ENCODE data around the gene KIFC3.

KIFC3 gene

DNA sequence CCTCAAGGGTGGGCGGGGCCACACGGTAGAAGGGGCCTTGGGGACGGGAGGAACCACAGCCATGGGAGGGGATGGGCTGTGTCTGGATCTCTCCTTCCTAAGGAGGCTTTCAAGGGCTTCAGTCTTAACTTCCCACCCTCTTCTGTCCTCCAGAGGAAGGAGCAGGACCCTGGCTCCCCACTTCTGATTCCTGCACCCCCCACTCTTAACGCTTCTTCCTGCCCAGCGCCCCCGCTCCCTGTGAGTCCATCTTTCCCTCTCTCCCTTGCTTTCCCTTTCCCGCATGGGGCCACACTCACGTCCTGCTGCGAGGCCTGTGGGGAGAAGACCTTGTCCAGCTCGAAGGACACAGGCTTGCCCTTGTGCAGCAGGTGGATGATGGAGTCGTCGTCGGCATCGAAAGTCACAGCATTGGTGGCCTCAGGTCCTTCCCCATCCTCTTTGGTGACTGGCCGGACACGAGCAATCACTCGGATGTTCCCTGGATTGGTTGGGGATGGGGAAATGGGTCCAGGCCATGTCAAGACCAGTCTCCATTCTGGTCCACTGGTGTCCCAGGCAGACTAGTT lies 37.0 kb downstream of the KIFC3 start:
- Histone ChIP-seq H3K27me3 (ENCODE audit: control insufficient read depth, insufficient read depth, low read length) (no peaks in the 10 kb centered on the region), H3K4me1 (ENCODE audit: control insufficient read depth, insufficient read depth, low read length) (peaks cover 8% of the 10 kb centered on the region), H3K9ac (ENCODE audit: low read depth, low read length) (no peak overlapping the region), H3K36me3 (ENCODE audit: insufficient read depth, low read length) (peaks cover 57% of the 10 kb centered on the region), H3K9me3 (replicated peaks; ENCODE audit: low read length) (no peaks in the 10 kb centered on the region), H3K4me3 (ENCODE audit: low read length) (no peak overlapping the region), H3K4me2 (ENCODE audit: low read length) (no peak overlapping the region)

DNA sequence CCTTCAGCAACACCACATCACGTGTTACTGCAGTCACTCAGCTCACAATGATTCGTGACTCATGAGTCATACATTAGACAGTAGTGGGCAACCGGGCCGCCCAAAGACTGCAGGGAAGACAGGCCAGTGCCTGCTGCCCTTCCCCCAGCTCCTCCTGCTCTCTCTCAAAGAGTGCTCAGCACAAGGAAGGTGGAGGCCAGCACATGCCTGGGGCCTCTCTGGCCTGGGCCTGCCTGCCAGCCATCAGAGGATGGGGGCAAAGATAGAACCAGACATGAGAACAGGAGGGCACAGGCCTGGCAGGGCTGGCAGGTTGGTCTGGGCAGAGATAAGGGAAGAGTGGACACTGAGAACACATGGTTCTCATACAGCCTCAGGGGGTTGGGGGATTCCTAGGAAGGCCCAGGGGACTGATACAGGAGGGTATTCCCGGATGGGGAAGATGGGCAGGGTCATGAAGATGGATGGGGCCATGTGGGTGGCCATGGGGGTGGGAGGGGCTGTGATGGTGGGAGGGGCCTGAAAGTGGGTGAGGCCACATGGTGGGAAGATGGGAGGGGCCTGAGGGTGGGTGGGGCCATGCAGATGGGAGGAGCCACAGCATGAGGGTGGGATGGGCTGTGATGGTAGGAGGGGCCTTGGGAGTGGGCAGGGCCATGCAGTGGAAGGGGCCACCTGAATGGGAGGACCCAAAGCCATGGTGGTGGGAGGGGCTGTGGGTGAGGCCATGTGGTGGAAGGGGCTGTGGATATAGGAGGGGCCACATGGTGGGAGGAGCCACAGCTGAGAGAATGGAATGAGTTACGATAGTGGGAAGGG lies 37.7 kb downstream of the KIFC3 start:
- H3K4me1 ChIP-seq (ENCODE audit: control insufficient read depth, insufficient read depth, low read length) = peaks cover 8% of the 10 kb centered on the region
- peak overlapping the region; percentile 58 for H3K9ac ChIP-seq (ENCODE audit: low read depth, low read length)
- H3K9me3 ChIP-seq (replicated peaks; ENCODE audit: low read length) = no peaks in the 10 kb centered on the region
- H3K27me3 ChIP-seq (ENCODE audit: control insufficient read depth, insufficient read depth, low read length) = no peaks in the 10 kb centered on the region
- H3K4me2 ChIP-seq (ENCODE audit: low read length) = peak overlapping the region; percentile 43
- H3K4me3 ChIP-seq (ENCODE audit: low read length) = peak overlapping the region; percentile 32
- peaks cover 57% of the 10 kb centered on the region for H3K36me3 ChIP-seq (ENCODE audit: insufficient read depth, low read length)

DNA sequence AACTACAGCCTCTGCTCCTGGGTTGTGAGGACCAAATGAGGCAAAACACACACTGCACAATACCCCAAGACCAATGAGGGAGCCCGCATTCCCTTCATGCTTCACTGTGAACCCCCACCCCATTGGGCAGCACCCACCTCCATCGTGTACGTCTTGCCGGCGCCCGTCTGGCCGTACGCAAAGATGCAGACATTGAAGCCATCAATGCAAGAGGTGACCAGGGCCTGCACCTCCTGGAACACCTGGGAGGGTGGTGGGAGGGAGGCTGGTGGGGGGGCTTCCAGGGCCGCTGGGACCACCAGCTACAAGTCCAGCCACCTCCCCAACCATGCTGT lies 38.3 kb downstream of the KIFC3 start:
- Histone ChIP-seq H3K9me3 (replicated peaks; ENCODE audit: low read length) (no peaks in the 10 kb centered on the region), H3K4me1 (ENCODE audit: control insufficient read depth, insufficient read depth, low read length) (peaks cover 8% of the 10 kb centered on the region), H3K9ac (ENCODE audit: low read depth, low read length) (no peak overlapping the region), H3K4me2 (ENCODE audit: low read length) (no peak overlapping the region), H3K36me3 (ENCODE audit: insufficient read depth, low read length) (peaks cover 56% of the 10 kb centered on the region), H3K4me3 (ENCODE audit: low read length) (no peak overlapping the region), H3K27me3 (ENCODE audit: control insufficient read depth, insufficient read depth, low read length) (no peaks in the 10 kb centered on the region)

GRCh38 chr16:57763285-57764005 lies 38.8 kb downstream of the KIFC3 start:
- H3K9me3 ChIP-seq (replicated peaks; ENCODE audit: low read length) = no peaks in the 10 kb centered on the region
- H3K9ac ChIP-seq (ENCODE audit: low read depth, low read length) = no peak overlapping the region
- H3K27me3 ChIP-seq (ENCODE audit: control insufficient read depth, insufficient read depth, low read length) = no peaks in the 10 kb centered on the region
- H3K4me3 ChIP-seq (ENCODE audit: low read length) = no peak overlapping the region
- peaks cover 58% of the 10 kb centered on the region for H3K36me3 ChIP-seq (ENCODE audit: insufficient read depth, low read length)
- no peak overlapping the region for H3K4me2 ChIP-seq (ENCODE audit: low read length)
- H3K4me1 ChIP-seq (ENCODE audit: control insufficient read depth, insufficient read depth, low read length) = peaks cover 8% of the 10 kb centered on the region

- Histone ChIP-seq H3K4me3 (ENCODE audit: low read length) (no peak overlapping the region), H3K9me3 (replicated peaks; ENCODE audit: low read length) (no peaks in the 10 kb centered on the region), H3K4me2 (ENCODE audit: low read length) (no peak overlapping the region), H3K9ac (ENCODE audit: low read depth, low read length) (no peak overlapping the region), H3K4me1 (ENCODE audit: control insufficient read depth, insufficient read depth, low read length) (peaks cover 8% of the 10 kb centered on the region), H3K36me3 (ENCODE audit: insufficient read depth, low read length) (peaks cover 62% of the 10 kb centered on the region), H3K27me3 (ENCODE audit: control insufficient read depth, insufficient read depth, low read length) (no peaks in the 10 kb centered on the region)
Observed at GRCh38 chr16:57762365-57763040, 39.8 kb downstream of the KIFC3 start.

GRCh38 chr16:57761957-57762356 lies 40.3 kb downstream of the KIFC3 start:
- H3K4me1 ChIP-seq (ENCODE audit: control insufficient read depth, insufficient read depth, low read length) = peaks cover 8% of the 10 kb centered on the region
- no peaks in the 10 kb centered on the region for H3K27me3 ChIP-seq (ENCODE audit: control insufficient read depth, insufficient read depth, low read length)
- peaks cover 60% of the 10 kb centered on the region for H3K36me3 ChIP-seq (ENCODE audit: insufficient read depth, low read length)
- H3K4me3 ChIP-seq (ENCODE audit: low read length) = no peak overlapping the region
- no peaks in the 10 kb centered on the region for H3K9me3 ChIP-seq (replicated peaks; ENCODE audit: low read length)
- H3K4me2 ChIP-seq (ENCODE audit: low read length) = no peak overlapping the region
- no peak overlapping the region for H3K9ac ChIP-seq (ENCODE audit: low read depth, low read length)

DNA sequence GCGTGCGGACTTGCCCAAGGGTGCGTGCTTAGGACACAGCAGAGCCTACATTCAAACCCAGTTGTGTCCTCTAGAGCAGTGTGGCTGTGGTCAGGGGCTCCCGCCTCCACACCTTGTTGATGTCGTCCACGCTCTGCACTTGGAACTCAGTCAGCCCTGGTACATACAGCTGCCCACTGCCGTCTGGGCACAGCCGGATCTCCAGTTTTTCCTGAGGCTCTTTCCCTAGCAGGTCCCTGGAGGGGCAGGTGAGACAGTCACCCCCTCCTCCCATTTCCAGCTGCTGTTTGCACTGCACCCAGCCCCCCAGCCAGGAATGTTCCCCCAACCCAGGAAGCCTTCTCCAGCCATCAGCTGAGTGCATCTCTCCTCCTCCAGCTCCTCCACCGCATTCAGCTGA lies 41.0 kb downstream of the KIFC3 start:
- no peak overlapping the region for H3K9ac ChIP-seq (ENCODE audit: low read depth, low read length)

GRCh38 chr16:57760357-57761160 lies 41.7 kb downstream of the KIFC3 start:
- no peaks in the 10 kb centered on the region for H3K27me3 ChIP-seq (ENCODE audit: control insufficient read depth, insufficient read depth, low read length)
- peaks cover 62% of the 10 kb centered on the region for H3K36me3 ChIP-seq (ENCODE audit: insufficient read depth, low read length)
- H3K9ac ChIP-seq (ENCODE audit: low read depth, low read length) = no peak overlapping the region
- H3K4me2 ChIP-seq (ENCODE audit: low read length) = no peak overlapping the region
- H3K4me3 ChIP-seq (ENCODE audit: low read length) = no peak overlapping the region
- H3K4me1 ChIP-seq (ENCODE audit: control insufficient read depth, insufficient read depth, low read length) = peaks cover 8% of the 10 kb centered on the region
- H3K9me3 ChIP-seq (replicated peaks; ENCODE audit: low read length) = no peaks in the 10 kb centered on the region

More for the DNA sequence above, 41.0 kb downstream of the KIFC3 start:
- Histone ChIP-seq H3K9me3 (replicated peaks; ENCODE audit: low read length) (no peaks in the 10 kb centered on the region), H3K4me1 (ENCODE audit: control insufficient read depth, insufficient read depth, low read length) (peaks cover 8% of the 10 kb centered on the region), H3K4me3 (ENCODE audit: low read length) (no peak overlapping the region), H3K27me3 (ENCODE audit: control insufficient read depth, insufficient read depth, low read length) (no peaks in the 10 kb centered on the region), H3K4me2 (ENCODE audit: low read length) (no peak overlapping the region), H3K36me3 (ENCODE audit: insufficient read depth, low read length) (peaks cover 61% of the 10 kb centered on the region)

- H3K4me2 ChIP-seq (ENCODE audit: low read length) = no peak overlapping the region
- peaks cover 61% of the 10 kb centered on the region for H3K36me3 ChIP-seq (ENCODE audit: insufficient read depth, low read length)
- H3K4me3 ChIP-seq (ENCODE audit: low read length) = no peak overlapping the region
- no peaks in the 10 kb centered on the region for H3K9me3 ChIP-seq (replicated peaks; ENCODE audit: low read length)
- peaks cover 8% of the 10 kb centered on the region for H3K4me1 ChIP-seq (ENCODE audit: control insufficient read depth, insufficient read depth, low read length)
- no peak overlapping the region for H3K9ac ChIP-seq (ENCODE audit: low read depth, low read length)
- H3K27me3 ChIP-seq (ENCODE audit: control insufficient read depth, insufficient read depth, low read length) = no peaks in the 10 kb centered on the region
Observed at GRCh38 chr16:57759541-57760356, 42.5 kb downstream of the KIFC3 start.

GRCh38 chr16:57759131-57759530 lies 43.2 kb downstream of the KIFC3 start:
- H3K9me3 ChIP-seq (replicated peaks; ENCODE audit: low read length) = no peaks in the 10 kb centered on the region
- H3K27me3 ChIP-seq (ENCODE audit: control insufficient read depth, insufficient read depth, low read length) = no peaks in the 10 kb centered on the region
- H3K9ac ChIP-seq (ENCODE audit: low read depth, low read length) = no peak overlapping the region
- peaks cover 61% of the 10 kb centered on the region for H3K36me3 ChIP-seq (ENCODE audit: insufficient read depth, low read length)
- no peak overlapping the region for H3K4me3 ChIP-seq (ENCODE audit: low read length)
- H3K4me1 ChIP-seq (ENCODE audit: control insufficient read depth, insufficient read depth, low read length) = peaks cover 3% of the 10 kb centered on the region
- no peak overlapping the region for H3K4me2 ChIP-seq (ENCODE audit: low read length)

Measured in skeletal muscle satellite cell (primary cell).